Germinal center (tissue), 1 donor: ENCODE results near the gene VRK2.
"Not testable (repeated sequence)": the region's sequence is repeated elsewhere in the genome, so short reads cannot be mapped to it uniquely, and the experiment has no call there.

Source experiments
- DNase-seq: peaks from one replicate; pipeline ENCODE4 v3.0.0; 2012; ENCODE audit warnings: mixed read lengths, low spot score

The VRK2 gene

GRCh38 chr2:58109481-58109880, 62.9 kb downstream of the VRK2 start:
- DNase-seq, result no peak

- DNase-seq, result no peak
Measured at GRCh38 chr2:58110765-58111164, 64.2 kb downstream of the VRK2 start.

GRCh38 chr2:58113563-58113962, 67.0 kb downstream of the VRK2 start:
- not testable (repeated sequence) for DNase-seq

GRCh38 chr2:58120626-58121229, 74.1 kb downstream of the VRK2 start:
- no peak for DNase-seq

- DNase-seq, result no peak
Measured at GRCh38 chr2:58122040-58122439, 75.4 kb downstream of the VRK2 start.

- DNase-seq, result no peak
Measured at GRCh38 chr2:58122540-58122939, 75.9 kb downstream of the VRK2 start.

- DNase-seq, result no peak
Measured at GRCh38 chr2:58127111-58127510, 80.5 kb downstream of the VRK2 start.

- DNase-seq, result no peak
Measured at GRCh38 chr2:58130238-58130637, 83.6 kb downstream of the VRK2 start.

- DNase-seq, result no peak
Measured at GRCh38 chr2:58131191-58132011, 84.8 kb downstream of the VRK2 start.

- DNase-seq, result no peak
Measured at GRCh38 chr2:58133395-58133794, 86.8 kb downstream of the VRK2 start.

- no peak for DNase-seq
Measured at GRCh38 chr2:58135861-58136260, 89.3 kb downstream of the VRK2 start.

- DNase-seq, result no peak
Measured at GRCh38 chr2:58137221-58137620, 90.6 kb downstream of the VRK2 start.

- DNase-seq, result no peak
Measured at GRCh38 chr2:58137856-58138255, 91.2 kb downstream of the VRK2 start.

- no peak for DNase-seq
Measured at GRCh38 chr2:58138396-58139030, 91.9 kb downstream of the VRK2 start.

- no peak for DNase-seq
Measured at GRCh38 chr2:58140508-58141072, 94.0 kb downstream of the VRK2 start.

GRCh38 chr2:58145769-58146168, 99.2 kb downstream of the VRK2 start:
- not testable (repeated sequence) for DNase-seq

GRCh38 chr2:58146707-58147106, 100.1 kb downstream of the VRK2 start:
- DNase-seq, result no peak

- DNase-seq, result no peak
Measured at GRCh38 chr2:58155160-58155778, 108.7 kb downstream of the VRK2 start.

GRCh38 chr2:58156780-58157179, 110.2 kb downstream of the VRK2 start:
- DNase-seq, result no peak

GRCh38 chr2:58157754-58158153, 111.1 kb downstream of the VRK2 start:
- no peak for DNase-seq

- no peak for DNase-seq
Measured at GRCh38 chr2:58158481-58158880, 111.9 kb downstream of the VRK2 start.

GRCh38 chr2:58163913-58164312, 117.3 kb downstream of the VRK2 start:
- no peak for DNase-seq
